OCI-LY7 (cell line): ENCODE results near the gene COMMD3. TPM values are rescaled to one million over a fixed set of nuclear protein-coding genes. Genes with fewer than 3 reads are reported as not detected.

Experiments used
- BruUV-seq: library from RNA; stranded (reverse); fragments of 400-500 nt; replicated peaks from 2 replicates; lab custom pipeline; 2021; lab: Mats Ljungman, UMichigan
- CTCF ChIA-PET: fragments of 300-600 bp; sonication (Branson Sonifier 250); formaldehyde crosslinking; loops from one replicate; lab custom pipeline; 2022; ENCODE audit warnings: antibody characterized with exemption; ENCODE audit not compliant: unreplicated experiment; lab: Charles Lee
- POLR2A ChIA-PET: fragments of 300-600 bp; sonication (Branson Sonifier 250); formaldehyde crosslinking; loops from one replicate; lab custom pipeline; 2022; ENCODE audit warnings: antibody characterized with exemption; lab: Charles Lee
- DNase-seq: peaks from one replicate; pipeline ENCODE4 v3.0.0-alpha.2; 2015; ENCODE audit warnings: low spot score
- H2AFZ ChIP-seq: fragments of 200-600 bp; sonication (generic), shearing (Covaris generic); 2 replicates; pipeline ENCODE4 v1.6.1; 2014; ENCODE audit warnings: mild to moderate bottlenecking, antibody characterized with exemption, low read length, moderate library complexity
- H3K27ac ChIP-seq: fragments of 200-600 bp; sonication (generic); 2 replicates; pipeline ENCODE4 v1.5.1; 2014; ENCODE audit warnings: mixed run types, low read depth, mild to moderate bottlenecking, moderate library complexity, low read length, inconsistent platforms; ENCODE audit not compliant: poor library complexity, severe bottlenecking
- H3K36me3 ChIP-seq: fragments of 200-600 bp; sonication (generic); 2 replicates; pipeline ENCODE4 v1.6.1; 2014; ENCODE audit warnings: mild to moderate bottlenecking, antibody characterized with exemption, low read length, moderate library complexity, mixed read lengths; ENCODE audit not compliant: insufficient read depth
- H3K4me1 ChIP-seq: fragments of 200-600 bp; sonication (generic); 2 replicates; pipeline ENCODE4 v1.5.1; 2014; ENCODE audit warnings: mild to moderate bottlenecking, low read length; ENCODE audit not compliant: insufficient read depth, poor library complexity, severe bottlenecking
- H3K4me2 ChIP-seq: fragments of 200-600 bp; sonication (generic); 2 replicates; pipeline ENCODE4 v1.6.1; 2014; ENCODE audit warnings: mild to moderate bottlenecking, low read length
- H3K4me3 ChIP-seq: fragments of 200-600 bp; sonication (generic); 2 replicates; pipeline ENCODE4 v1.5.1; 2014; ENCODE audit warnings: mild to moderate bottlenecking, low read depth, low read length; ENCODE audit not compliant: poor library complexity, severe bottlenecking
- H3K79me2 ChIP-seq: fragments of 200-600 bp; sonication (generic); 2 replicates; pipeline ENCODE4 v1.6.1; 2016; ENCODE audit warnings: low read depth, mild to moderate bottlenecking, low read length, moderate library complexity, mixed read lengths; ENCODE audit not compliant: insufficient read depth
- H3K9me2 ChIP-seq: fragments of 200-600 bp; sonication (generic); 2 replicates; pipeline ENCODE4 v1.6.1; 2016; ENCODE audit warnings: mild to moderate bottlenecking, low read length, mixed read lengths; ENCODE audit not compliant: insufficient read depth
- H3K9me3 ChIP-seq: fragments of 200-600 bp; sonication (generic); 2 replicates; pipeline ENCODE4 v1.6.1; 2014; ENCODE audit warnings: mild to moderate bottlenecking, mixed run types, low read length, mixed read lengths
- H4K20me1 ChIP-seq: fragments of 200-600 bp; sonication (generic); 2 replicates; pipeline ENCODE4 v1.6.1; 2014; ENCODE audit warnings: mild to moderate bottlenecking, antibody characterized with exemption, low read length, moderate library complexity, mixed read lengths; ENCODE audit not compliant: insufficient read depth
- CTCF ChIP-seq: fragments of 200-600 bp; sonication (generic); conservative IDR thresholded peaks from 2 replicates; pipeline ENCODE4 v1.5.1; 2014; ENCODE audit warnings: mild to moderate bottlenecking, antibody characterized with exemption, low read length, moderate library complexity, mixed read lengths
- EZH2phosphoT487 ChIP-seq: fragments of 200-600 bp; sonication (generic); IDR thresholded peaks from 2 replicates; pipeline ENCODE4 v1.6.1; 2018; ENCODE audit warnings: low read depth, borderline replicate concordance, mild to moderate bottlenecking, mixed run types, antibody characterized with exemption, low read length, moderate library complexity, mixed read lengths
- intact Hi-C: fragments of 100-400 bp; cut with micrococcal nuclease; formaldehyde crosslinking; loops from one replicate; pipeline ENCODE4 v1.10.0; 2022; ENCODE audit not compliant: unreplicated experiment
- total RNA-seq, 2 experiments: library from RNA; depleted of rRNA in 1 of 2; stranded (reverse); fragments of >200 nt in 1 of 2; shearing (Covaris generic) in 1 of 2; gene quantifications; 2 replicates each; pipeline ENCODE4 v1.2.3, GENCODE V29; 2014 to 2022

COMMD3 gene
- total RNA-seq, 2 experiments from 2014 or later: 30.1 to 50.8 TPM

GRCh38 chr10:22367471-22367870 is 51.3 kb downstream of the COMMD3 start:
- Histone ChIP-seq H3K27ac (no peak overlapping the region), H3K4me3 (no peak overlapping the region), H3K36me3 (no peaks in the 10 kb centered on the region), H3K9me2 (no peaks in the 10 kb centered on the region), H3K4me1 (peaks cover 9% of the 10 kb centered on the region), H2AFZ (no peak overlapping the region), H3K4me2 (no peak overlapping the region), H4K20me1 (no peaks in the 10 kb centered on the region), H3K9me3 (no peaks in the 10 kb centered on the region), H3K79me2 (no peaks in the 10 kb centered on the region)
- no TSS peak for BruUV-seq
- ChIA-PET POLR2A (interaction anchor here (1.4 kb wide), 1 partner anchor 19 kb away, joined by 4 read pairs; no protein-coding TSS in a partner anchor), CTCF (no interaction called here)
- no peak for DNase-seq
- TF ChIP-seq CTCF: no peak
- no peak for TF ChIP-seq EZH2phosphoT487
- intact Hi-C loops: no loop called here

DNA sequence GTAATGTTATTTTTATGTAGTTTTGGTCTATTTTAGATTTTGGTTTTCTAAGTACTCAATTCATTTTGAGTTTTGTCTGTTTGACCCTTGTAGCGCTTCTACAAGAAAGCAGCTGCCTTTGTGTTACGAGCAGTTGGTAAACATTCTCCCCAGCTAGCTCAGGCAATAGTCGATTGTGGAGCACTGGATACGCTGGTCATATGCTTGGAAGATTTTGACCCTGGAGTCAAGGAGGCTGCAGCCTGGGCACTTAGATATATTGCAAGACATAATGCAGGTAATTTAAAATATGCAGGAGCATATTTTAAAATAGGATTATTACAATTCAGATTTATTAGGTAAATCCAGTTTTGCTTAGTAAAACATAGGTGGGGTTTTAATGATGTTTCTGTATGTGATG is 52.2 kb downstream of the COMMD3 start:
- BruUV-seq: no TSS peak
- Histone ChIP-seq H3K79me2 (no peaks in the 10 kb centered on the region), H3K36me3 (no peaks in the 10 kb centered on the region), H3K4me2 (no peak overlapping the region), H4K20me1 (no peaks in the 10 kb centered on the region), H3K9me3 (no peaks in the 10 kb centered on the region), H3K27ac (no peak overlapping the region), H2AFZ (no peak overlapping the region), H3K4me3 (no peak overlapping the region), H3K4me1 (peaks cover 9% of the 10 kb centered on the region), H3K9me2 (no peaks in the 10 kb centered on the region)
- intact Hi-C loops: no loop called here
- ChIA-PET POLR2A (interaction anchor here (0.7 to 1.4 kb wide), 2 partner anchors 18 to 49 kb away, joined by 3 to 4 read pairs; no protein-coding TSS in a partner anchor), CTCF (no interaction called here)
- TF ChIP-seq CTCF: no peak
- TF ChIP-seq EZH2phosphoT487: no peak
- DNase-seq: no peak

- intact Hi-C loops: no loop called here
- H2AFZ ChIP-seq: no peak overlapping the region
- BruUV-seq: no TSS peak
Measured at GRCh38 chr10:22368981-22369380, 52.8 kb downstream of the COMMD3 start.

More at GRCh38 chr10:22368981-22369380, 52.8 kb downstream of the COMMD3 start:
- no peak for TF ChIP-seq CTCF
- no peak for TF ChIP-seq EZH2phosphoT487
- no peak for DNase-seq
- Histone ChIP-seq H3K4me1 (peaks cover 9% of the 10 kb centered on the region), H4K20me1 (no peaks in the 10 kb centered on the region), H3K9me3 (no peaks in the 10 kb centered on the region), H3K4me2 (no peak overlapping the region), H3K79me2 (no peaks in the 10 kb centered on the region), H3K9me2 (no peaks in the 10 kb centered on the region), H3K27ac (no peak overlapping the region), H3K36me3 (no peaks in the 10 kb centered on the region), H3K4me3 (no peak overlapping the region)
- ChIA-PET CTCF (no interaction called here), POLR2A (interaction anchor here (1.4 kb wide), 1 partner anchor 17 kb away, joined by 4 read pairs; no protein-coding TSS in a partner anchor)
